SU-DHL-6 (cell line): ENCODE data around the gene MAN2A2.
A peak's percentile ranks its signal among the peaks of the same experiment; 100 is the strongest.

Experiments used
- H2AFZ ChIP-seq: fragments of 200-600 bp; sonication (generic); 2 replicates; pipeline ENCODE4 v1.6.1; 2014; ENCODE audit warnings: low read depth, mild to moderate bottlenecking, moderate library complexity, mixed read lengths, antibody characterized with exemption, low read length; ENCODE audit not compliant: severe bottlenecking
- H3F3A ChIP-seq: fragments of 200-600 bp; shearing (Covaris generic); 2 replicates; pipeline ENCODE4 v1.6.0; 2016; ENCODE audit warnings: antibody characterized with exemption, mild to moderate bottlenecking; ENCODE audit not compliant: insufficient read depth
- H3K27ac ChIP-seq: fragments of 200-600 bp; sonication (generic); 2 replicates; pipeline ENCODE4 v1.5.1; 2016; ENCODE audit warnings: low read depth, mild to moderate bottlenecking, low read length, moderate library complexity, mixed read lengths
- H3K27me3 ChIP-seq: fragments of 200-600 bp; sonication (generic), shearing (Covaris generic); 2 replicates; pipeline ENCODE4 v1.6.0; 2014; ENCODE audit warnings: mild to moderate bottlenecking, low read length
- H3K36me3 ChIP-seq: fragments of 200-600 bp; sonication (generic); 2 replicates; pipeline ENCODE4 v1.6.1; 2014; ENCODE audit warnings: mild to moderate bottlenecking, low read length, mixed read lengths
- H3K4me2 ChIP-seq: fragments of 300-600, 200-600 bp; shearing (Covaris generic), sonication (generic); 2 replicates; pipeline ENCODE4 v1.6.0; 2014; ENCODE audit warnings: low read length, low read depth, mild to moderate bottlenecking; ENCODE audit not compliant: poor library complexity, severe bottlenecking
- H3K4me3 ChIP-seq: fragments of 200-600 bp; sonication (generic); 2 replicates; pipeline ENCODE4 v1.5.1; 2014; ENCODE audit warnings: antibody characterized with exemption, low read length, mild to moderate bottlenecking, mixed read lengths; ENCODE audit not compliant: insufficient read depth, poor library complexity, severe bottlenecking
- H3K79me2 ChIP-seq: fragments of 200-600 bp; sonication (generic); 2 replicates; pipeline ENCODE4 v1.6.1; 2014; ENCODE audit warnings: mild to moderate bottlenecking, low read length, moderate library complexity; ENCODE audit not compliant: insufficient read depth
- H3K9ac ChIP-seq: fragments of 200-600 bp; sonication (generic); 2 replicates; pipeline ENCODE4 v1.7.0; 2014; ENCODE audit warnings: mild to moderate bottlenecking, low read length
- H3K9me2 ChIP-seq: fragments of 200-600 bp; sonication (generic); replicated peaks from 2 replicates; pipeline ENCODE4 v1.6.1; 2014; ENCODE audit warnings: low read length; ENCODE audit not compliant: insufficient read depth
- H3K9me3 ChIP-seq: fragments of 200-600 bp; sonication (generic); 2 replicates; pipeline ENCODE4 v1.6.1; 2014; ENCODE audit warnings: low read length, mixed read lengths; ENCODE audit not compliant: insufficient read depth
- H4K20me1 ChIP-seq: fragments of 200-600 bp; sonication (generic); 2 replicates; pipeline ENCODE4 v1.6.1; 2014; ENCODE audit warnings: low read depth, mild to moderate bottlenecking, antibody characterized with exemption, low read length, moderate library complexity, mixed read lengths
- CTCF ChIP-seq: fragments of 200-600 bp; sonication (generic); IDR thresholded peaks from one replicate; pipeline ENCODE4 v1.5.1; 2017; ENCODE audit warnings: antibody characterized with exemption, mild to moderate bottlenecking, low read length, moderate library complexity; ENCODE audit not compliant: insufficient read depth, poor library complexity, severe bottlenecking
- EZH2phosphoT487 ChIP-seq: fragments of 200-600 bp; sonication (generic), shearing (Covaris generic); conservative IDR thresholded peaks from 2 replicates; pipeline ENCODE4 v1.6.1; 2018; ENCODE audit warnings: mild to moderate bottlenecking, antibody characterized with exemption, low read length, moderate library complexity, mixed read lengths

The MAN2A2 gene

DNA sequence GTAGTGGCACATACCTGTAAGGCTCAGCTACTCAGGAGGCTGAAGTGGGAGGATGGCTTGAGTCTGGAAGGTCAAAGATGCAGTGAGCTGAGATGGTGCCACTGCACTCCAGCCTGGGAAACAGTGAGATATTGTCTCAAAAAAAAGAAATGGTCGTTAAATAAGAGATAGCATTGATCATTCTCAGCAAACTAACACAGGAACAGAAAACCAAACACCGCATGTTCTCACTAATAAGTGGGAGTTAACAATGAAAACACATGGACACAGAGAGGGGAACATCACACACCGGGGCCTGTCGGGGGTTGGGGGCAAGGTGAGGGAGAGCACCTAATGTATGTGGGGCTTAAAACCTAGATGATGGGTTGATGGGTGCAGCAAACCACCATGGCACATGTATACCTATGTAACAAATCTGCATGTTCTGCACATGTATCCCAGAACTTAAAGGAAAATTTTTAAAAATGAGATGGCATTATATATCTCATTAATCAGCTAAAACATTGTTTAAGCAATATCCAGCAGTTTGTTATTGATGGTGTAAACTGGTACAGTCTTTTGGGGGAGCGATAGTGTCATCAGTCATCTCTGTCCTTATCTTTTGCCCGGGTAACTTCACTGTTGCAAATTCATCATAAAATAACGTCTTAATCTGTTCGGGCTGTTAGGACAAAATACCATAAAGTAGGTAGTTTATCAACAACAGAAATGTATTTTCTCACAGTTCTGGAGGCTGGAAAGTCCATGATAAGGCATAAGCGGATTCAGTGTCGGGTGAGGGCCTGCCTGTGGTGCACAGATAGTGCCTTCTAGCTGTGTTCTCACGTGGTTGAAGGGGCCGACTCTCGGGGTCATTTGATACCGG, 1.7 kb upstream of the MAN2A2 start:
- Histone ChIP-seq H3K79me2 (no peaks in the 10 kb centered on the region), H3K36me3 (no peaks in the 10 kb centered on the region), H3F3A (peaks cover 9% of the 10 kb centered on the region; the same call in 1 of the 2 replicates), H3K27me3 (0 out of 2 replicates have a peak, but pooled peaks cover 4% of the 10 kb centered on the region), H3K4me3 (peak overlapping the region; percentile 55), H3K4me2 (peak overlapping the region; percentile 80), H3K27ac (no peak overlapping the region), H4K20me1 (no peaks in the 10 kb centered on the region), H3K9me3 (no peaks in the 10 kb centered on the region), H3K9me2 (no peaks in the 10 kb centered on the region), H3K9ac (peak overlapping the region; percentile 63; the same call in 1 of the 2 replicates), H2AFZ (no peak overlapping the region)
- TF ChIP-seq EZH2phosphoT487: no peak

GRCh38 chr15:90902040-90902839, 862 bp upstream of the MAN2A2 start:
- H3K9me2 ChIP-seq: no peaks in the 10 kb centered on the region
- H3K4me2 ChIP-seq: peak overlapping the region; percentile 80
- H3K9me3 ChIP-seq: no peaks in the 10 kb centered on the region
- no peaks in the 10 kb centered on the region for H4K20me1 ChIP-seq
- H3K27ac ChIP-seq: no peak overlapping the region
- peaks cover 9% of the 10 kb centered on the region; the same call in 1 of the 2 replicates for H3F3A ChIP-seq
- H3K4me3 ChIP-seq: peak overlapping the region; percentile 55
- H3K9ac ChIP-seq: peak overlapping the region; percentile 63
- H3K79me2 ChIP-seq: no peaks in the 10 kb centered on the region
- H3K36me3 ChIP-seq: no peaks in the 10 kb centered on the region
- TF ChIP-seq EZH2phosphoT487: no peak
- peak; percentile 45 for TF ChIP-seq CTCF
- peak overlapping the region; percentile 58 for H2AFZ ChIP-seq
- 0 out of 2 replicates have a peak, but pooled peaks cover 4% of the 10 kb centered on the region for H3K27me3 ChIP-seq

DNA sequence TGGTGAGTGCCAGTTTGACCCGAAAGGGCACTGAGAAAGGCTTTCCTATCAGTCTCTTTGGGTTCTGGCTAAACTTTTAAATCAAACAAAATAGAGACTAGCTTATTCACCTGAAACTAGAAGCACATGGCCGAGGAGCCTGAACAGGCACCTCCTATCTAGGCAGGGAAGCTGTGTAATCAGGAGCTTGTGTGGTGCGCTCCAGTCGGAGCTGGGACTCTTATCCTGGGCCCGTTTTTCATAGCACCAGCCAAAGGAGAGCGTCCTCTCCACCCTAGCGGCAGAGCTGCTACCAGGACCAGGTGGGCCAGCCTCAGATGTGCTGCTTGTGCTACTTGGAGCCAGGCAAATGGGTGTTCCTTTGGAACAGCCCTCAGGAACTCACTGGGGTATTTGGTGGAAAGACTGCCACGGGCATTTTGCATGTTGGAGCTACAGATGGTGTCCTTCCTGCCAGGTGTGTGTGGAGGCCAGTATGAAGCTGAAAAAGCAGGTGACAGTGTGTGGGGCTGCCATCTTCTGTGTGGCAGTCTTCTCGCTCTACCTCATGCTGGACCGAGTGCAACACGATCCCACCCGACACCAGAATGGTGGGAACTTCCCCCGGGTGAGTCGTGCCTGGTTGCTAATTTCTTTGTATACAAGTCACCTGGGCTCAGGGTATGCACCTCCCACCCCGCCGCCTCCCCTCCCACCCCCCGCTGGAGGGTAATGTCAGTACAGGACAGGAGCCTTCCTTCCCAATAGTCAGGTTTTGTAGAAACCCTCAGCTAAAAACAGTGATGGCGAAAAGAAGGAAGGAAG, 833 bp downstream of the MAN2A2 start:
- Histone ChIP-seq H3K27me3 (no peaks in the 10 kb centered on the region), H3K9me2 (no peaks in the 10 kb centered on the region), H4K20me1 (no peaks in the 10 kb centered on the region), H3K79me2 (no peaks in the 10 kb centered on the region), H3K27ac (no peak overlapping the region), H3K9ac (peak overlapping the region; percentile 63; the same call in 1 of the 2 replicates), H3K9me3 (no peaks in the 10 kb centered on the region), H2AFZ (no peak overlapping the region), H3F3A (peaks cover 9% of the 10 kb centered on the region; the same call in 1 of the 2 replicates), H3K4me3 (no peak overlapping the region), H3K36me3 (no peaks in the 10 kb centered on the region), H3K4me2 (peak overlapping the region; percentile 71)
- TF ChIP-seq CTCF: no peak
- no peak for TF ChIP-seq EZH2phosphoT487
